ENCODE results near the gene ARHGAP18. TPM values are rescaled to one million over a fixed set of nuclear protein-coding genes. Genes with fewer than 3 reads are reported as not detected.

The ARHGAP18 gene
- total and polyA plus RNA-seq, 10 donors = 4.6 to 18.7 (median 15.4) TPM

- no peak for DNase-seq
- Histone ChIP-seq H3K27ac (peak overlapping the region in 4 of 8 donors; percentile 16 to 56 (median 40)), H3K9me3 (no peaks in the 10 kb centered on the region), H3K4me1 (peaks cover 0 to 24% (median 10%) of the 10 kb centered on the region in 6 donors), H3K4me3 (no peak overlapping the region), H3K36me3 (peaks cover 0 to 42% (median 0%) of the 10 kb centered on the region in 6 donors), H3K27me3 (replicated peaks in 1 of 7) (no peaks in the 10 kb centered on the region)
- intact Hi-C loops (cut with DNase I; ENCODE audit: low total_unique reads) = no loop called here
- WGBS, 5 donors = 71 to 78% (median 75%) methylated on average over 8 of the region's 8 CpGs
- TF ChIP-seq, protein P1, sequence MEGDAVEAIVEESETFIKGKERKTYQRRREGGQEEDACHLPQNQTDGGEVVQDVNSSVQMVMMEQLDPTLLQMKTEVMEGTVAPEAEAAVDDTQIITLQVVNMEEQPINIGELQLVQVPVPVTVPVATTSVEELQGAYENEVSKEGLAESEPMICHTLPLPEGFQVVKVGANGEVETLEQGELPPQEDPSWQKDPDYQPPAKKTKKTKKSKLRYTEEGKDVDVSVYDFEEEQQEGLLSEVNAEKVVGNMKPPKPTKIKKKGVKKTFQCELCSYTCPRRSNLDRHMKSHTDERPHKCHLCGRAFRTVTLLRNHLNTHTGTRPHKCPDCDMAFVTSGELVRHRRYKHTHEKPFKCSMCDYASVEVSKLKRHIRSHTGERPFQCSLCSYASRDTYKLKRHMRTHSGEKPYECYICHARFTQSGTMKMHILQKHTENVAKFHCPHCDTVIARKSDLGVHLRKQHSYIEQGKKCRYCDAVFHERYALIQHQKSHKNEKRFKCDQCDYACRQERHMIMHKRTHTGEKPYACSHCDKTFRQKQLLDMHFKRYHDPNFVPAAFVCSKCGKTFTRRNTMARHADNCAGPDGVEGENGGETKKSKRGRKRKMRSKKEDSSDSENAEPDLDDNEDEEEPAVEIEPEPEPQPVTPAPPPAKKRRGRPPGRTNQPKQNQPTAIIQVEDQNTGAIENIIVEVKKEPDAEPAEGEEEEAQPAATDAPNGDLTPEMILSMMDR (IDR thresholded peaks at IDR 0.05 in 8 of 11, conservative IDR thresholded peaks at IDR 0.05 in 3 of 11) = no peak
- TF ChIP-seq POLR2A (IDR thresholded peaks at IDR 0.05) = no peak
- TF ChIP-seq POLR2AphosphoS5 (IDR thresholded peaks at IDR 0.05) = no peak
Observed at GRCh38 chr6:129638055-129638684, 71.8 kb downstream of the ARHGAP18 start.

- peaks cover 0 to 46% (median 0%) of the 10 kb centered on the region in 6 donors for H3K36me3 ChIP-seq
- intact Hi-C loops (cut with DNase I; ENCODE audit: low total_unique reads) = no loop called here
- H3K4me3 ChIP-seq = no peak overlapping the region
- no peak for DNase-seq
- H3K27me3 ChIP-seq (replicated peaks in 1 of 7) = no peaks in the 10 kb centered on the region
- TF ChIP-seq POLR2AphosphoS5 (IDR thresholded peaks at IDR 0.05) (no peak), POLR2A (IDR thresholded peaks at IDR 0.05) (no peak)
- TF ChIP-seq, protein P1 (IDR thresholded peaks at IDR 0.05 in 8 of 11, conservative IDR thresholded peaks at IDR 0.05 in 3 of 11) = no peak
- peak overlapping the region in 4 of 8 donors; percentile 16 to 56 (median 40) for H3K27ac ChIP-seq
- WGBS, 5 donors = 75 to 81% (median 78%) methylated on average over 3 of the region's 3 CpGs
- H3K9me3 ChIP-seq = no peaks in the 10 kb centered on the region
- H3K4me1 ChIP-seq = peaks cover 0 to 24% (median 10%) of the 10 kb centered on the region in 6 donors
Observed at GRCh38 chr6:129637340-129638054, 72.5 kb downstream of the ARHGAP18 start.

DNA sequence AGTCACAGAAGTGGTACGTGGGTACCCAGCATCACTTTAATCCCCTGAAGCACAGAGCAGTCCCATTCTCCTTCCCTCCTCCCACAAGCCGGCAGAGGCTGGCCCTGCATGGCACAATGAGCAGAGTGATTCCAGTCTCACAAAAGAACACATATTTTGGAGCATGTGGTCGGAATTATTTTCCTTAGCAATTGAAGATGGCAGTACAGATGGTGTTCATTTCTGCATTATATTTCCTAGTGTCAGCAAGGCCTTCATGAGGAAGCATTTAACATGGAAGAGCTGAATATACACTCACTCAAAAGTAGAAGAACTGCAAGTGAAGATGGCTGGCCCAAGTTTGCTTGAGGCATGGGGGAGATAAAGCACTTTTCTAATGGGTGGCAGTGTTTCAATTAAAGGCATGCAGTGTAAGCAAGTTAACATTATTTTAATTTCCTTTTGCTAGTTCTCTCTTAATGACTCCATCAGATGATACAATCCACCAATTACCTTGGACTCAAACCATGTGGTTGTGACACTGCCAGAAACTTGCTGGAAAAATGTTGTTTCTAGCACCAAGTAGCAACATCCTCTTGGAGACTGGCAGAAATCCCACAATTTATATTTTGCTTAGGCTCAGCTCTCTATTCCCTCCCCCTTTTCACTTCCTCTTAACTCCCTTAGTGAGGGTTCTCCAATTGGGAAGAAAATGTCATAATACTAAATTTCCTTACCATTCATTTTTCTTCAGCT is 74.4 kb downstream of the ARHGAP18 start:
- peaks cover 0 to 44% (median 0%) of the 10 kb centered on the region in 6 donors for H3K36me3 ChIP-seq
- no peaks in the 10 kb centered on the region for H3K9me3 ChIP-seq
- H3K4me3 ChIP-seq = no peak overlapping the region
- no peaks in the 10 kb centered on the region for H3K27me3 ChIP-seq (replicated peaks in 1 of 7)
- peaks cover 0 to 24% (median 10%) of the 10 kb centered on the region in 6 donors for H3K4me1 ChIP-seq
- H3K27ac ChIP-seq = peak overlapping the region in 2 of 8 donors; percentile 21 to 43
- TF ChIP-seq POLR2A (IDR thresholded peaks at IDR 0.05) = no peak
- TF ChIP-seq POLR2AphosphoS5 (IDR thresholded peaks at IDR 0.05) = no peak
- TF ChIP-seq, protein P1 (IDR thresholded peaks at IDR 0.05 in 8 of 11, conservative IDR thresholded peaks at IDR 0.05 in 3 of 11) = no peak
- intact Hi-C loops (cut with DNase I; ENCODE audit: low total_unique reads) = no loop called here
- DNase-seq = no peak
- WGBS, 5 donors = 85 to 100% (median 87%) methylated on average over 3 of the region's 3 CpGs

All from spleen (tissue), 11 donors.